Suprapubic skin (tissue), 4 donors: ENCODE results near the gene ZNF407.

Experiments
- EP300 ChIP-seq: sonication (generic); formaldehyde crosslinking; IDR thresholded peaks from one replicate; pipeline ENCODE4 v1.6.1; 2017; ENCODE audit warnings: antibody characterized with exemption
- POLR2A ChIP-seq, 2 donors: fragments of 450-650 bp; IDR thresholded peaks; one replicate each; pipeline ENCODE4 v1.6.1; 2017; ENCODE audit warnings: antibody characterized with exemption in 2 of 2, mild to moderate bottlenecking in 2 of 2, moderate library complexity in 2 of 2
- POLR2AphosphoS5 ChIP-seq, 3 donors: sonication (generic); formaldehyde crosslinking; IDR thresholded peaks; one replicate each; pipeline ENCODE4 v1.6.1; 2017; ENCODE audit warnings: antibody characterized with exemption in 3 of 3
- TF ChIP-seq, protein P1 (sequence below), 2 donors: fragments of 200-600 bp in 1 of 2; fragments of 450-650 bp in 1 of 2; sonication (generic) in 1 of 2; IDR thresholded peaks; one replicate each; pipeline ENCODE4 v1.5.1; 2016 to 2019; ENCODE audit warnings: antibody characterized with exemption in 2 of 2, mild to moderate bottlenecking in 1 of 2, moderate library complexity in 1 of 2

DNA sequence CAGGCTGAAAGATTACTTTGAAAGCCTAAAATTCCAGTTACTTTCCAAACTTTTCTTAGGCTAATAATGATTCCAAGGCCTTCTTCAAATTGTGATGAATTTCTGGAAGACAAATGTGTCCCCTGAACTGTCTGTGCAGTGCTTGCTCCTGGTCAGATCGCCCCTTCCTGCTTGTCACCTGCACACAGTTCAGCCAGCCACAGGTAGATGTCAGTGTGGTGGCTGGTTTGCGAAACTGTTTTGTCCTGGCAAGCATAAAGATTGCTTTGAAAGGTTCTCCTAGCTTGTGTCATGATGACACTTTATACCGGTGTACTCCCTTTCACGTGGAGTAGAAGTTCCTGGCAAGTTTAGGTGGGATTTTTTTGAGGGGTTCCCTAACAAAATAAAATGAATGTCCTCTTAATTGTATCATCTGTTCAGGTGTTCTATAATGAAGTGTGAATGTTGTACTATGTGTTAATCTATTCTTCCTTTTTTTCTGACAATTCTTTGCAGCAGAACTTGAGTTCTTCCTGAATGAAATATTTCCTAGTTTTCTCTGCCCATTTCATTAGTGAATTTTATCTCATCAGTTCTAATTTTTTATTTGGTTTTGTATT lies 298.8 kb downstream of the ZNF407 start:
- TF ChIP-seq, protein P1, sequence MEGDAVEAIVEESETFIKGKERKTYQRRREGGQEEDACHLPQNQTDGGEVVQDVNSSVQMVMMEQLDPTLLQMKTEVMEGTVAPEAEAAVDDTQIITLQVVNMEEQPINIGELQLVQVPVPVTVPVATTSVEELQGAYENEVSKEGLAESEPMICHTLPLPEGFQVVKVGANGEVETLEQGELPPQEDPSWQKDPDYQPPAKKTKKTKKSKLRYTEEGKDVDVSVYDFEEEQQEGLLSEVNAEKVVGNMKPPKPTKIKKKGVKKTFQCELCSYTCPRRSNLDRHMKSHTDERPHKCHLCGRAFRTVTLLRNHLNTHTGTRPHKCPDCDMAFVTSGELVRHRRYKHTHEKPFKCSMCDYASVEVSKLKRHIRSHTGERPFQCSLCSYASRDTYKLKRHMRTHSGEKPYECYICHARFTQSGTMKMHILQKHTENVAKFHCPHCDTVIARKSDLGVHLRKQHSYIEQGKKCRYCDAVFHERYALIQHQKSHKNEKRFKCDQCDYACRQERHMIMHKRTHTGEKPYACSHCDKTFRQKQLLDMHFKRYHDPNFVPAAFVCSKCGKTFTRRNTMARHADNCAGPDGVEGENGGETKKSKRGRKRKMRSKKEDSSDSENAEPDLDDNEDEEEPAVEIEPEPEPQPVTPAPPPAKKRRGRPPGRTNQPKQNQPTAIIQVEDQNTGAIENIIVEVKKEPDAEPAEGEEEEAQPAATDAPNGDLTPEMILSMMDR (IDR thresholded peaks at IDR 0.05), result peak; percentile 8 to 60
- no peak for TF ChIP-seq POLR2A (IDR thresholded peaks at IDR 0.05)
- TF ChIP-seq EP300, result no peak
- TF ChIP-seq POLR2AphosphoS5 (IDR thresholded peaks at IDR 0.05), result no peak
